OCI-LY3 (cell line): ENCODE results near the gene TRIM29.

Experiments used
- H2AFZ ChIP-seq: fragments of 200-600, 300-600 bp; shearing (Covaris generic); 2 replicates; pipeline ENCODE4 v1.6.0; 2014; ENCODE audit warnings: antibody characterized with exemption, low read depth, low read length
- H3K27ac ChIP-seq: fragments of 200-600, 300-600 bp; sonication (generic); 2 replicates; pipeline ENCODE4 v1.5.1; 2014; ENCODE audit warnings: mild to moderate bottlenecking, low read length, moderate library complexity, mixed read lengths
- H3K27me3 ChIP-seq: fragments of 200-600, 300-600 bp; sonication (generic); 2 replicates; pipeline ENCODE4 v1.6.1; 2014; ENCODE audit warnings: low read depth, low read length, mixed read lengths
- H3K36me3 ChIP-seq: fragments of 200-600, 300-600 bp; sonication (generic); replicated peaks from 2 replicates; pipeline ENCODE3; 2014; ENCODE audit warnings: low read depth, low read length, mixed read lengths
- H3K4me1 ChIP-seq: fragments of 300-600, 200-600 bp; sonication (generic); 2 replicates; pipeline ENCODE4 v1.6.1; 2014; ENCODE audit warnings: low read length, mixed read lengths
- H3K4me2 ChIP-seq: fragments of 200-600, 300-600 bp; sonication (generic); 2 replicates; pipeline ENCODE4 v1.6.1; 2014; ENCODE audit warnings: low read length, mixed read lengths
- H3K4me3 ChIP-seq: fragments of 300-600, 200-600 bp; sonication (generic); 2 replicates; pipeline ENCODE4 v1.5.1; 2014; ENCODE audit warnings: antibody characterized with exemption, mild to moderate bottlenecking, low read length, moderate library complexity
- H3K79me2 ChIP-seq: fragments of 300-600, 200-600 bp; shearing (Covaris generic); 2 replicates; pipeline ENCODE4 v1.6.1; 2014; ENCODE audit warnings: mild to moderate bottlenecking, low read length, mixed read lengths
- H3K9ac ChIP-seq: fragments of 300-600, 200-600 bp; shearing (Covaris generic); 2 replicates; pipeline ENCODE4 v1.6.0; 2014; ENCODE audit warnings: mild to moderate bottlenecking, low read length, moderate library complexity
- H3K9me3 ChIP-seq: fragments of 200-600, 300-600 bp; shearing (Covaris generic); 2 replicates; pipeline ENCODE4 v1.6.1; 2014; ENCODE audit warnings: low read length, mixed read lengths; ENCODE audit not compliant: insufficient read depth
- H4K20me1 ChIP-seq: fragments of 200-600, 300-600 bp; sonication (generic); 2 replicates; pipeline ENCODE4 v1.6.1; 2016; ENCODE audit warnings: low read length, mixed read lengths; ENCODE audit not compliant: insufficient read depth
- CTCF ChIP-seq: fragments of 200-600, 300-600 bp; sonication (generic); IDR thresholded peaks from 2 replicates; pipeline ENCODE4 v1.5.1; 2014; ENCODE audit warnings: antibody characterized with exemption, low read length, low read depth
- EZH2phosphoT487 ChIP-seq: fragments of 200-600 bp; shearing (Covaris generic); IDR thresholded peaks from 2 replicates; pipeline ENCODE4 v1.6.1; 2018; ENCODE audit warnings: antibody characterized with exemption, mixed run types, low read depth

The TRIM29 gene

GRCh38 chr11:120185706-120186455 is 48.0 kb upstream of the TRIM29 start:
- Histone ChIP-seq H3K4me1 (peaks cover 16% of the 10 kb centered on the region), H3K27ac (no peak overlapping the region), H3K9me3 (no peaks in the 10 kb centered on the region), H3K27me3 (no peaks in the 10 kb centered on the region; the same call in none of the 2 replicates), H3K79me2 (no peaks in the 10 kb centered on the region), H4K20me1 (no peaks in the 10 kb centered on the region), H3K36me3 (no peaks in the 10 kb centered on the region), H3K9ac (no peak overlapping the region), H3K4me3 (no peak overlapping the region), H2AFZ (peak overlapping the region; percentile 96; the same call in 1 of the 2 replicates), H3K4me2 (peak overlapping the region; percentile 34; the same call in 1 of the 2 replicates)
- TF ChIP-seq EZH2phosphoT487 = no peak

GRCh38 chr11:120184946-120185705 is 47.2 kb upstream of the TRIM29 start:
- H3K4me2 ChIP-seq = no peak overlapping the region

GRCh38 chr11:120184371-120184945 is 46.5 kb upstream of the TRIM29 start:
- Histone ChIP-seq H3K4me3 (no peak overlapping the region), H3K9ac (no peak overlapping the region), H3K9me3 (no peaks in the 10 kb centered on the region), H3K4me1 (peaks cover 16% of the 10 kb centered on the region), H2AFZ (no peak overlapping the region), H3K27ac (no peak overlapping the region), H3K27me3 (peaks cover 3% of the 10 kb centered on the region), H3K36me3 (no peaks in the 10 kb centered on the region), H3K79me2 (no peaks in the 10 kb centered on the region), H4K20me1 (no peaks in the 10 kb centered on the region), H3K4me2 (no peak overlapping the region)
- TF ChIP-seq CTCF = no peak
- TF ChIP-seq EZH2phosphoT487 = no peak

More at GRCh38 chr11:120184946-120185705, 47.2 kb upstream of the TRIM29 start:
- H3K27ac ChIP-seq = no peak overlapping the region
- H3K4me3 ChIP-seq = no peak overlapping the region
- TF ChIP-seq CTCF (no peak), EZH2phosphoT487 (no peak)
- no peak overlapping the region for H2AFZ ChIP-seq
- H3K9me3 ChIP-seq = no peaks in the 10 kb centered on the region
- H3K4me1 ChIP-seq = peaks cover 16% of the 10 kb centered on the region
- H4K20me1 ChIP-seq = no peaks in the 10 kb centered on the region
- H3K36me3 ChIP-seq = no peaks in the 10 kb centered on the region
- H3K27me3 ChIP-seq = no peaks in the 10 kb centered on the region; the same call in none of the 2 replicates
- H3K9ac ChIP-seq = no peak overlapping the region
- no peaks in the 10 kb centered on the region for H3K79me2 ChIP-seq

- no peaks in the 10 kb centered on the region for H3K79me2 ChIP-seq
- TF ChIP-seq CTCF = no peak
- TF ChIP-seq EZH2phosphoT487 = no peak
- H3K4me3 ChIP-seq = no peak overlapping the region
- H2AFZ ChIP-seq = no peak overlapping the region
- H4K20me1 ChIP-seq = no peaks in the 10 kb centered on the region
- no peak overlapping the region for H3K9ac ChIP-seq
- H3K9me3 ChIP-seq = no peaks in the 10 kb centered on the region
- H3K27ac ChIP-seq = no peak overlapping the region
- peaks cover 5% of the 10 kb centered on the region for H3K27me3 ChIP-seq
- no peaks in the 10 kb centered on the region for H3K36me3 ChIP-seq
- H3K4me1 ChIP-seq = peaks cover 16% of the 10 kb centered on the region
- H3K4me2 ChIP-seq = no peak overlapping the region
Measured at GRCh38 chr11:120183701-120184141, 45.8 kb upstream of the TRIM29 start.
